ENCODE data around the gene MSRB2. TPM values are rescaled to one million over a fixed set of nuclear protein-coding genes. Genes with fewer than 3 reads are reported as not detected.

The MSRB2 gene
- total RNA-seq, 4 donors from 2014 or later, result 15.1 to 26.4 (median 16.6) TPM

- TF ChIP-seq CTCF (IDR thresholded peaks at IDR 0.05; ENCODE audit: low read depth), result no peak
These were observed 41.1 kb downstream of the MSRB2 start for GRCh38 chr10:23136462-23136861.

GRCh38 chr10:23139677-23140076 lies 44.3 kb downstream of the MSRB2 start:
- TF ChIP-seq CTCF (IDR thresholded peaks at IDR 0.05; ENCODE audit: low read depth), result no peak

GRCh38 chr10:23141995-23142394 lies 46.6 kb downstream of the MSRB2 start:
- no peak for TF ChIP-seq CTCF (IDR thresholded peaks at IDR 0.05; ENCODE audit: low read depth)

GRCh38 chr10:23146258-23146657 lies 50.9 kb downstream of the MSRB2 start:
- TF ChIP-seq CTCF (IDR thresholded peaks at IDR 0.05; ENCODE audit: low read depth), result no peak

GRCh38 chr10:23147035-23147434 lies 51.7 kb downstream of the MSRB2 start:
- no peak for TF ChIP-seq CTCF (IDR thresholded peaks at IDR 0.05; ENCODE audit: low read depth)

GRCh38 chr10:23148214-23148613 lies 52.8 kb downstream of the MSRB2 start:
- no peak for TF ChIP-seq CTCF (IDR thresholded peaks at IDR 0.05; ENCODE audit: low read depth)

GRCh38 chr10:23150091-23150490 lies 54.7 kb downstream of the MSRB2 start:
- no peak for TF ChIP-seq CTCF (IDR thresholded peaks at IDR 0.05; ENCODE audit: low read depth)

Measured in subcutaneous adipose tissue (tissue), 4 donors.